Gastroesophageal sphincter (tissue), 3 donors: Measurements from ENCODE around the gene UBLCP1.

Source experiments
- CTCF ChIP-seq, 4 experiments: fragments of 200-600 bp in 2 of 4; fragments of 450-650 bp in 2 of 4; sonication (generic) in 1 of 4; IDR thresholded peaks; one replicate each; pipeline ENCODE4 v1.5.1; 2017 to 2019; ENCODE audit warnings: antibody characterized with exemption in 4 of 4, mild to moderate bottlenecking in 2 of 4, moderate library complexity in 2 of 4
- EP300 ChIP-seq: sonication (generic); formaldehyde crosslinking; IDR thresholded peaks from one replicate; pipeline ENCODE4 v1.6.1; 2017; ENCODE audit warnings: antibody characterized with exemption, mild to moderate bottlenecking
- POLR2A ChIP-seq, 2 donors: fragments of 450-650 bp; IDR thresholded peaks; one replicate each; pipeline ENCODE4 v1.6.1; 2017; ENCODE audit warnings: antibody characterized with exemption in 2 of 2, mild to moderate bottlenecking in 2 of 2, moderate library complexity in 1 of 2

GRCh38 chr5:159311063-159311462 is 48.0 kb downstream of the UBLCP1 start:
- TF ChIP-seq CTCF (IDR thresholded peaks at IDR 0.05) (no peak), EP300 (no peak), POLR2A (IDR thresholded peaks at IDR 0.05) (no peak)
